Measurements from ENCODE around the gene ZPBP2.

The ZPBP2 gene

GRCh38 chr17:39913989-39914388 is 46.0 kb downstream of the ZPBP2 start:
- no peak for DNase-seq

GRCh38 chr17:39915559-39915958 is 47.6 kb downstream of the ZPBP2 start:
- no peak for DNase-seq

DNA sequence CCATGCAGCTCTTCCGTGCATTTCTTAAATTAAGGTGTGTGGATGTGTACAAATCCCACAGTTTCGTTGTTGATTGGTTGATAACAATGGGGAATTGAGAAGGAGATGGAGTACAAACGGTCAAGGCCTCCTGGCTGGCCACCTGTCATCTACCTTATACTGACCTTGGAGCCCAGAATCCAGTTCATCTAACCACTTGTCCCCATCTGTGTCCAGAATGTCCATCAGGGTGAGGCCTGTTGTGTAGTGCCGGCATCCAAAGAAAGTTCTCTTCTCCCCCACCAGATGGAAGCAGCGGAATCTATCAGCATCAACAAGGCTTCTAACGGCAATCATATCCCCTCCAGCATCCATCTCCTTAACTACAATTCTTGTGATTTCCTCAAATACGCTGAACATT is 48.9 kb downstream of the ZPBP2 start:
- DNase-seq, result no peak

- no peak for DNase-seq
Observed at GRCh38 chr17:39919087-39919683, 51.2 kb downstream of the ZPBP2 start.

DNA sequence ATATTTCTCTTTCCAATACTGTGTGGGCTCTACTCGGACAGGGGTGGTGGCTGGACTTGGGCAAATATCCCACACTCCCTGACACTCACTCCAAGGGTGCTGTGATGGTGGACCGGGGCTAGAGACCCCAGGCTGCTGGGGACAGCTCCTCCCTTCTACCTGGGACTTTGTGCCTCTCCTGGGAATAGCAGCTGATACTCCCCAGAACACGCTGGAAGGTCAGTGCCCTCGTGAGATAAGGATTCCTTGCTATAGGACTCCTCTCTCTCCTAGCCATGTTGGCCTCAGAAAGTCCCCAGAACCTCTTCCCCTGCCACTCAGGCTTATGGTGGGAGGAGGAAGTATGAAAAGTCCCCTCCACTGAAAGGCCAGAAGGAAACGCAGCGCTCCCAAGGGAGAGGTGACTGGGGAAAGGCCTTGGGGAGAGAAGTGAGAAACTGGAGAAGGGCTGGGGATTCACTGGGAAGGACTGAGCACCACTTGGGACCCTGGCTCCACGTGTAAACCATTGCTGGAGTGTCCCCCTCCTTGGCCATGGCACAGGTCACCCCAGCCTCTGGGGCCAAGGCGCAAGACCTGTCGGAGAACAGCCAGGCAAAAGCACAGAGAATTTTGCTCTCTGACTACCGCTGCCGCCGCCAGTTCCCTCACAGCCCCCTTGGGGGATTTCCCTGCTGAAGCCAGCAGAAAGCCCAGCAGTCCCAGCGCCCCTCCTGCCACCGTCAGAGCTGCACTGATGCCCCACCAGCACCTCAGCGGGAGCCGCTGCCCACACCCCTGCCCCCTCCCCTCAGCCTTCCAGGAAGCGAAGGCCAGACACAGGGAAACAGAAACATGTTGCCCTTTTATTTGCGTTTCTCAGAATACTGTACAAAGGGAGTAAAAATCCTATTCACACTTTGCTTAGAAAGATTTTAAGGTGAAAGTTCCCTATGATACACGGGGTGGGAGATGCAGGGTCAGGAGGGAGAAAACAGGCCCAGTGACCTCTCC is 52.5 kb downstream of the ZPBP2 start:
- no peak for DNase-seq

DNA sequence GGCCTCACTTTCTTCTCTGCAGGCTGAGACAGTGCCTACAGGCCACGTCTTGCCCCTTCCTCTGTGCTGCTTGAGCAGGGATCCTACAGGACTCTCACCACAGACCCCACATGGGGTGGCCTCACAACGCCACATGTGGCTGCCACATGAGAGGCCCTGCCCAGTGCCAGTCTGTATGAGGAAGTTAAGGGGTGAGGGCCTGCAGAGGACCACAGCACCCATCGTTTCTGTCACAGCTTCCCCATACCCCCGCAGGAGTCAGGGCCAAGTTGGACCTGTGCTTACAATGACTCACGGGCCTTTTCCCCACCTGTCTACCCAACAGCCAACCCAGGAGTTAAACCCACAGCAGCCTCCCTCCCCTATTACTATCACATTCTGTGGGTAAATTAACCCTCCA is 53.3 kb downstream of the ZPBP2 start:
- DNase-seq, result peak in 5 of 14 donors; percentile 6 to 39 (median 19)

DNA sequence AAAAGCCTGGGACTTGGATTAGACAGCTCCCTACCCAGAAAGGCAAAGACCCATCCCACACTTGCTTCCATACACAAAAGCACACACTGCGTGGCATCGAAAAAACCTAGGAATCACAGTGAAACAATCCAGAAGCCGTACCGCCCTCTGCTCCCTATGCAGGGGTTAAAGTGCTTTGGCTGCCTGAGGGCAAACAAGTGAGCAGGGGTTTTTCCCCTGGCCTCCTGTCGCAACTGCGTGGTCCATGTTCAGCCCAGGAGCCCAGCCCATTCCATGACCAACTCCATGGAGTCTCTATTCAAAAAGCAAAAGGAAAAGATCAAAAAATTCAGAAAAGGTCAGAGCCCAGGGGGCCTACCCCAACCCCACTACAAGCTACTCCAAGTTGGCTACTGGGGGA is 54.0 kb downstream of the ZPBP2 start:
- no peak for DNase-seq

- DNase-seq, result no peak
Observed at GRCh38 chr17:39923230-39923629, 55.2 kb downstream of the ZPBP2 start.

DNA sequence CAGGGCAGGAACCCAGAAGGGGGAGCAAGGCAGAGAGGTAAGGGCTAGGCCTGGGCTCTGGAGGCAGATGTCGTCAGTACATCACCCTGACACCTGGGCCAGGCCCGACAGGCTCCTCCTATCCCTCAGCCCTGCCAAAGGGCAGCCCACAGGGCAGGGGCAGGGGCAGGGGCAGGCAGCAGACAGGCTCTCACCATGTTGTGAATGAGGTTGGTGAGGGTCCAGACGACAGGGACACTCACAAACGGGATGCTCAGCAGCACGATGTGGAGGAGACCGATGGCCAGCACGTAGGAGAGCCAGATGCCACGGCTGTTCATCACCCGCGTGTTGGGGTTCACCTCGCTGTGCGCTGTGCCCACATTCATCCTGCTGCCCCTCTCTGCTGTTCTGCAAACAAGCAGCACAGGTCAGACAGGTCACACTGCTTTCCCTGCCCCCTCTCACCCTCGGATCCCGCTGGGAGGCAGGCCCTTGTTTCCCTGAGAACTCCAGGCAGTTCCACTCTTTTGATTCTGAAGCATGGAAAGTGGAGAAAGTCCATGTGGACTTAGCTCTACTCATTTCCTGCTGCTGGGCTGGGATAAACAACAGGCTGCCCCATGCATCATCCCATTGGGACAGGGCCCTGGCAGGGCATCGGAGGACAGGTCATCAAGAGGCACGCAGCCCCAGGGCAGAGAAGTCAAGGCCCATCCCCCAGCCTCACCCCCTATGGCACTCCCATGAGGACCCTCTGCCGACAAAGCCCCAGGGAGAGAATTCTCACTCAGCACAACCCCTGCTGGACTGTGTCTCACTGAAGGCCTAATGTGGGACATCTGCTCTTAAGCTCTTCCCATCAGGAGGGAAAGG is 56.1 kb downstream of the ZPBP2 start:
- DNase-seq, result no peak

- no peak for DNase-seq
Observed at GRCh38 chr17:39924691-39925055, 56.7 kb downstream of the ZPBP2 start.

GRCh38 chr17:39925282-39926134 is 57.5 kb downstream of the ZPBP2 start:
- DNase-seq, result no peak

- no peak for DNase-seq
Observed at GRCh38 chr17:39926135-39926587, 58.2 kb downstream of the ZPBP2 start.

DNA sequence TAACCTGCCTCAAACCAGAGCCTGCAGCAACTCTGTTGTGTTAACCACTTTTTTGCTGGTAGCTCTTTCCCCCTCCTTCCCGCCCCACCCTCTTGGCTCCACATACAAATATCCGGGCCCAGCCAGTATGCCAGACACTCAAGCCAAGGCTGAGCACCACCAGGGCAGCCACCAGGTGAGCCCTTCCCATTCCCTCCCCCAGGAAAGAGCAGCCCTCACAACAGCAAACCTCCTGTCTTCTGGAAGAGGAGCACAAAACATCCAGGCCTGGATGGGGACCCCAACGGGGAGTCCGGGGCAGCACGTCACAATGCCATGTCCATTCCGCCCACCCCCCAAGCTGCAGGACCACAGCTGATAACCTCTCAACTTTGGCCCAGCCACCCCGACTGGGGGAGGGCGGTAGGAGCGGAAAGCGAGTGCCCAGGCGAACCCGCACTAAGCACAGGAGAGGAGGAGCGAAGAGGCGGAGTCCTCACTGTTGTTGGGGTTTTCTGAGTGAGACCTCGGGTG is 58.6 kb downstream of the ZPBP2 start:
- DNase-seq, result no peak
